Prostate gland (tissue), 2 donors: ENCODE data around the gene TTYH2.

Source experiments
- POLR2A ChIP-seq: fragments of 450-650 bp; IDR thresholded peaks from one replicate; pipeline ENCODE4 v1.6.1; 2016; ENCODE audit warnings: antibody characterized with exemption, mild to moderate bottlenecking
- TF ChIP-seq, protein P1 (sequence below), 4 experiments: fragments of 200-600 bp in 2 of 4; fragments of 450-650 bp in 2 of 4; sonication (generic) in 2 of 4; IDR thresholded peaks; 1 replicate in 3 of 4; 2 replicates in 1 of 4; pipeline ENCODE4 v1.5.1; 2016 to 2019; ENCODE audit warnings: antibody characterized with exemption in 4 of 4, mild to moderate bottlenecking in 2 of 4, moderate library complexity in 2 of 4

DNA sequence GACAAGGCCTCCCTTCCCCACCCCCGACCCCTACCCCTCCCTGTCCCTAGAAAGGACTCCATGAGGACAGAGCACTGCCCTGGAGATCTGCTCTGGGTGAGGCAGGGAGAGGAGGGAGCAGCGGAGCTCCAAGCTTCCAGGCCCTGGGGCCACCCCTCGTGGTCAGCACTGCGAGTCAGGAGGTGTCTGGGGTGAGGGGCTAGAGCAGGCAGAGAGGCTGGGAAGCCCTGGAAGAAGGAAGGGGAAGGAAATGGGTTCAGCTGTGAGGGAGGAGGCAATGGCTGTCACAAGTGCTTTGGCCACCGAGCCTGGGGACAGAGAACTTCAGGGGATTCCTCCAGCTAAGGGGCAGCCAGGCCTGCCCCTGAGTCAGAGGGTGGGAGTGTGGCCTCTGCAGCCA is 32.5 kb downstream of the TTYH2 start:
- no peak for TF ChIP-seq POLR2A
- TF ChIP-seq, protein P1, sequence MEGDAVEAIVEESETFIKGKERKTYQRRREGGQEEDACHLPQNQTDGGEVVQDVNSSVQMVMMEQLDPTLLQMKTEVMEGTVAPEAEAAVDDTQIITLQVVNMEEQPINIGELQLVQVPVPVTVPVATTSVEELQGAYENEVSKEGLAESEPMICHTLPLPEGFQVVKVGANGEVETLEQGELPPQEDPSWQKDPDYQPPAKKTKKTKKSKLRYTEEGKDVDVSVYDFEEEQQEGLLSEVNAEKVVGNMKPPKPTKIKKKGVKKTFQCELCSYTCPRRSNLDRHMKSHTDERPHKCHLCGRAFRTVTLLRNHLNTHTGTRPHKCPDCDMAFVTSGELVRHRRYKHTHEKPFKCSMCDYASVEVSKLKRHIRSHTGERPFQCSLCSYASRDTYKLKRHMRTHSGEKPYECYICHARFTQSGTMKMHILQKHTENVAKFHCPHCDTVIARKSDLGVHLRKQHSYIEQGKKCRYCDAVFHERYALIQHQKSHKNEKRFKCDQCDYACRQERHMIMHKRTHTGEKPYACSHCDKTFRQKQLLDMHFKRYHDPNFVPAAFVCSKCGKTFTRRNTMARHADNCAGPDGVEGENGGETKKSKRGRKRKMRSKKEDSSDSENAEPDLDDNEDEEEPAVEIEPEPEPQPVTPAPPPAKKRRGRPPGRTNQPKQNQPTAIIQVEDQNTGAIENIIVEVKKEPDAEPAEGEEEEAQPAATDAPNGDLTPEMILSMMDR (IDR thresholded peaks at IDR 0.05), result no peak
